Measurements from ENCODE around the gene SWAP70. TPM values are rescaled to one million over a fixed set of nuclear protein-coding genes. Genes with fewer than 3 reads are reported as not detected.

The SWAP70 gene
- total and polyA plus RNA-seq, 2 of the 8 experiments (the other 6 are each of a cell fraction or from before 2014, with no cell fraction given): 14.8 to 37.5 TPM

- TF ChIP-seq SIN3A (conservative IDR thresholded peaks at IDR 0.05 in 1 of 2, IDR thresholded peaks at IDR 0.05 in 1 of 2; ENCODE audit: low read depth in 1 of 2, low read length in 2 of 2) (no peak), CTBP2 (IDR thresholded peaks at IDR 0.05; ENCODE audit: borderline replicate concordance, insufficient read depth, insufficient read length, low read length) (no peak), RAD21 (IDR thresholded peaks at IDR 0.05 in 1 of 2, conservative IDR thresholded peaks at IDR 0.05 in 1 of 2; ENCODE audit: low read depth in 2 of 2, low read length in 2 of 2) (no peak), SAP30 (IDR thresholded peaks at IDR 0.05; ENCODE audit: insufficient read depth, insufficient replicate concordance, low read length) (no peak)
Observed at GRCh38 chr11:9761441-9761945, 97.6 kb downstream of the SWAP70 start (continued).
